GM23338 (cell line): Measurements from ENCODE around the gene DLG5. TPM values are rescaled to one million over a fixed set of nuclear protein-coding genes. Genes with fewer than 3 reads are reported as not detected.

ENCODE experiments used
- ATAC-seq: fragments of 200-7000 bp; cut with Tn5 transposase; 3 replicates; pipeline ENCODE4 v1.9.1; 2020
- DNase-seq: peaks from one replicate; pipeline ENCODE4 v3.0.0-alpha.2; 2015; ENCODE audit warnings: low spot score
- H2AFZ ChIP-seq: fragments of 200-600 bp; sonication (generic); 2 replicates; pipeline ENCODE4 v1.8.0; 2016; ENCODE audit warnings: antibody characterized with exemption, mild to moderate bottlenecking, moderate library complexity
- H3F3A ChIP-seq: fragments of 200-600 bp; sonication (generic); replicated peaks from 2 replicates; pipeline ENCODE4 v1.8.0; 2017; ENCODE audit warnings: antibody characterized with exemption, mixed run types, low read depth
- H3K27ac ChIP-seq: fragments of 200-600 bp; sonication (generic); 2 replicates; pipeline ENCODE4 v1.6.1; 2016; ENCODE audit warnings: low read depth
- H3K27me3 ChIP-seq: fragments of 200-600 bp; sonication (generic); 2 replicates; pipeline ENCODE4 v1.8.0; 2016; ENCODE audit warnings: mild to moderate bottlenecking, mixed run types, moderate library complexity; ENCODE audit not compliant: insufficient read depth
- H3K36me3 ChIP-seq: fragments of 200-600 bp; sonication (generic); 2 replicates; pipeline ENCODE4 v1.8.0; 2016; ENCODE audit warnings: mild to moderate bottlenecking; ENCODE audit not compliant: insufficient read depth
- H3K4me1 ChIP-seq: fragments of 200-600 bp; sonication (generic); 2 replicates; pipeline ENCODE4 v1.8.0; 2016; ENCODE audit warnings: mild to moderate bottlenecking, moderate library complexity; ENCODE audit not compliant: insufficient read depth
- H3K4me2 ChIP-seq: fragments of 200-600 bp; sonication (generic); 2 replicates; pipeline ENCODE4 v1.7.1; 2017; ENCODE audit warnings: mixed run types
- H3K4me3 ChIP-seq: fragments of 200-600 bp; sonication (generic); 2 replicates; pipeline ENCODE4 v1.6.1; 2016; ENCODE audit warnings: mixed run types
- H3K79me2 ChIP-seq: fragments of 200-600 bp; sonication (generic); replicated peaks from 2 replicates; pipeline ENCODE4 v1.8.0; 2017; ENCODE audit warnings: mild to moderate bottlenecking; ENCODE audit not compliant: insufficient read depth
- H3K9me2 ChIP-seq: fragments of 200-600 bp; sonication (generic); 2 replicates; pipeline ENCODE4 v1.8.0; 2017; ENCODE audit not compliant: insufficient read depth
- H4K20me1 ChIP-seq: fragments of 200-600 bp; sonication (generic); replicated peaks from 2 replicates; pipeline ENCODE4 v1.8.0; 2017; ENCODE audit warnings: mild to moderate bottlenecking; ENCODE audit not compliant: insufficient read depth
- H3K27ac Mint-ChIP-seq: 2 replicates; pipeline ENCODE4 v1.8.0; 2020; ENCODE audit warnings: inconsistent platforms, mild to moderate bottlenecking, moderate library complexity, mixed read lengths
- H3K27me3 Mint-ChIP-seq: 3 replicates; pipeline ENCODE4 v1.8.0; 2022; ENCODE audit warnings: low read depth, mild to moderate bottlenecking, moderate library complexity, mixed read lengths, inconsistent platforms; ENCODE audit not compliant: insufficient read depth, poor library complexity
- H3K36me3 Mint-ChIP-seq: 3 replicates; pipeline ENCODE4 v1.8.0; 2021; ENCODE audit warnings: low read depth, mild to moderate bottlenecking, inconsistent platforms, moderate library complexity, mixed read lengths
- H3K4me1 Mint-ChIP-seq: 3 replicates; pipeline ENCODE4 v1.8.0; 2020; ENCODE audit warnings: mild to moderate bottlenecking, inconsistent platforms, mixed read lengths
- H3K4me3 Mint-ChIP-seq: 3 replicates; pipeline ENCODE4 v1.8.0; 2021; ENCODE audit warnings: moderate library complexity, mild to moderate bottlenecking, inconsistent platforms, mixed read lengths
- H3K9me3 Mint-ChIP-seq: 3 replicates; pipeline ENCODE4 v1.8.0; 2020; ENCODE audit warnings: moderate library complexity, mild to moderate bottlenecking, inconsistent platforms, mixed read lengths
- CREB1 ChIP-seq: fragments of 250-450 bp; sonication (Bioruptor Pico); IDR thresholded peaks from 2 replicates; pipeline ENCODE4 v1.5.0; 2020; ENCODE audit warnings: low read depth, mild to moderate bottlenecking, moderate library complexity
- EZH2 ChIP-seq: fragments of 200-600 bp; sonication (generic); IDR thresholded peaks from one replicate; pipeline ENCODE4 v1.8.0; 2017; ENCODE audit warnings: antibody characterized with exemption, mild to moderate bottlenecking, low read depth; ENCODE audit not compliant: unreplicated experiment
- EZH2phosphoT487 ChIP-seq: fragments of 200-600 bp; sonication (generic); IDR thresholded peaks from one replicate; pipeline ENCODE4 v1.8.1; 2018; ENCODE audit warnings: antibody characterized with exemption; ENCODE audit not compliant: unreplicated experiment
- JUNB ChIP-seq: IDR thresholded peaks from one replicate; pipeline ENCODE4 v1.6.1; 2016; ENCODE audit warnings: antibody characterized with exemption; ENCODE audit not compliant: unreplicated experiment
- NANOG ChIP-seq: IDR thresholded peaks from 2 replicates; pipeline ENCODE4 v1.6.1; 2016; ENCODE audit warnings: antibody characterized with exemption, borderline replicate concordance
- POLR2AphosphoS5 ChIP-seq: IDR thresholded peaks from 2 replicates; pipeline ENCODE4 v1.6.1; 2016; ENCODE audit warnings: antibody characterized with exemption, low read depth
- REST ChIP-seq: IDR thresholded peaks from one replicate; pipeline ENCODE4 v1.6.1; 2018; ENCODE audit warnings: antibody characterized with exemption; ENCODE audit not compliant: unreplicated experiment
- STAT1 ChIP-seq: IDR thresholded peaks from one replicate; pipeline ENCODE4 v1.6.1; 2016; ENCODE audit warnings: antibody characterized with exemption; ENCODE audit not compliant: unreplicated experiment
- ZNF114 ChIP-seq: fragments of 250-450 bp; sonication (Bioruptor Pico); IDR thresholded peaks from 2 replicates; pipeline ENCODE4 v1.5.0; 2020; ENCODE audit warnings: mild to moderate bottlenecking, moderate library complexity
- ZNF331 ChIP-seq: fragments of 250-450 bp; sonication (Bioruptor Pico); IDR thresholded peaks from 2 replicates; pipeline ENCODE4 v1.5.0; 2020; ENCODE audit warnings: low read depth, mild to moderate bottlenecking, moderate library complexity
- ZNF462 ChIP-seq: fragments of 250-450 bp; sonication (Bioruptor Pico); IDR thresholded peaks from 2 replicates; pipeline ENCODE4 v1.5.0; 2020; ENCODE audit warnings: mild to moderate bottlenecking, moderate library complexity
- polyA plus RNA-seq: library from polyadenylated mRNA; unstranded; fragments of >200 nt; fragmentation: Nextera tagmentation; extraction: Ambion mirVana; gene quantifications from 2 replicates; pipeline ENCODE4 v1.2.1, GENCODE V29; 2016
- total RNA-seq: library from RNA; depleted of rRNA; stranded (reverse); fragments of >200 nt; shearing (Covaris generic); gene quantifications from 2 replicates; pipeline ENCODE4 v1.2.3, GENCODE V29; 2014

DLG5 gene
- total and polyA plus RNA-seq, 2 experiments from 2014 or later: 7.4 to 66.6 TPM

- H4K20me1 ChIP-seq: no peaks in the 10 kb centered on the region
- no peak overlapping the region for H3K4me3 ChIP-seq
- no peaks in the 10 kb centered on the region for H3K27me3 ChIP-seq
- H3K9me2 ChIP-seq: no peaks in the 10 kb centered on the region
- Mint-ChIP-seq H3K27me3 (peaks cover 10% of the 10 kb centered on the region), H3K9me3 (no peaks in the 10 kb centered on the region), H3K36me3 (peaks cover 65% of the 10 kb centered on the region), H3K4me1 (peaks cover 2% of the 10 kb centered on the region; the same call in 2 of the 3 replicates), H3K27ac (peak overlapping the region; percentile 59; the same call in 1 of the 2 replicates), H3K4me3 (no peak overlapping the region)
- H3K4me2 ChIP-seq: no peak overlapping the region
- peaks cover 12% of the 10 kb centered on the region; the same call in 1 of the 2 replicates for H3K36me3 ChIP-seq
- H2AFZ ChIP-seq: no peak overlapping the region
- no peak overlapping the region for H3K27ac ChIP-seq
- H3F3A ChIP-seq: no peaks in the 10 kb centered on the region
- ATAC-seq (no peak), DNase-seq (no peak)
- TF ChIP-seq ZNF331 (CRISPR knock-in tag) (no peak), NANOG (no peak), ZNF114 (CRISPR knock-in tag) (no peak), CREB1 (CRISPR knock-in tag) (no peak), JUNB (no peak), STAT1 (no peak), EZH2phosphoT487 (no peak), ZNF462 (CRISPR knock-in tag) (no peak), REST (no peak), POLR2AphosphoS5 (no peak), EZH2 (no peak)
- no peaks in the 10 kb centered on the region for H3K79me2 ChIP-seq
- no peaks in the 10 kb centered on the region for H3K4me1 ChIP-seq
Observed at GRCh38 chr10:77828377-77828776, 98.2 kb downstream of the DLG5 start.
